ENCODE measurements around the gene POLR1H.

DNA sequence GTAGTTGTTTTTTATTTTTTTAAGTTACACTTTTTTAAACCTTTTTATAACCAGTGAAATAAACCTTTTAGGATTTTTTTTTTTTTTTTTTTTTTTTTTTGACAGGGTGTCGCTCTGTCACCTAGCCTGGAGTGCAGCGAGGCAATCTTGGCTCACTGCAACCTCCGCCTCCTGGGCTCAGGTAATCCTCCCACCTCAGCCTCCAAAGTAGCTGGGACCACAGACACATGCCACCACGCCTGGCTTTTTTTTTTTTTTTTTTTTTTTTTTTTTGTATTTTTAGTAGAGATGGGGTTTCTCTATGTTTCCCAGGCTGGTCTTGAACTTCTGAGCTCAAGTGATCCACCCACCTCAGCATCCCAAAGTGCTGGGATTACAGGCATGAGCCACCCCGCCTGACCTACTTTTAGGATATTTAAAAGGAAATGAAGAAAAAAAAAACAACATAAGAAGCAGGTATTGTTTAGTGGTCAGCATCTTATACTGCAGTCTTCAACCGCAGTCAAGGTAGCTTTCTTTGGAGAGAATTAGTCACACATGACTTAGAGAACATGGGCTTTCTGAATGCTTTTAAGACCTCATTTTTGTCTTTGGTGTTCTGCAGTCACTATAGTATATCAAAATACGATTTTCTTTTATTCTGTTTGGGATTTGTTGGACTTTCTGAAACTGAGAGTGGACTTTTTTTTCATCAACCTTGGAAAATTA is 1.6 kb downstream of the POLR1H start:
- TF ChIP-seq, protein P1, sequence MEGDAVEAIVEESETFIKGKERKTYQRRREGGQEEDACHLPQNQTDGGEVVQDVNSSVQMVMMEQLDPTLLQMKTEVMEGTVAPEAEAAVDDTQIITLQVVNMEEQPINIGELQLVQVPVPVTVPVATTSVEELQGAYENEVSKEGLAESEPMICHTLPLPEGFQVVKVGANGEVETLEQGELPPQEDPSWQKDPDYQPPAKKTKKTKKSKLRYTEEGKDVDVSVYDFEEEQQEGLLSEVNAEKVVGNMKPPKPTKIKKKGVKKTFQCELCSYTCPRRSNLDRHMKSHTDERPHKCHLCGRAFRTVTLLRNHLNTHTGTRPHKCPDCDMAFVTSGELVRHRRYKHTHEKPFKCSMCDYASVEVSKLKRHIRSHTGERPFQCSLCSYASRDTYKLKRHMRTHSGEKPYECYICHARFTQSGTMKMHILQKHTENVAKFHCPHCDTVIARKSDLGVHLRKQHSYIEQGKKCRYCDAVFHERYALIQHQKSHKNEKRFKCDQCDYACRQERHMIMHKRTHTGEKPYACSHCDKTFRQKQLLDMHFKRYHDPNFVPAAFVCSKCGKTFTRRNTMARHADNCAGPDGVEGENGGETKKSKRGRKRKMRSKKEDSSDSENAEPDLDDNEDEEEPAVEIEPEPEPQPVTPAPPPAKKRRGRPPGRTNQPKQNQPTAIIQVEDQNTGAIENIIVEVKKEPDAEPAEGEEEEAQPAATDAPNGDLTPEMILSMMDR (IDR thresholded peaks at IDR 0.05): no peak
- TF ChIP-seq POLR2A (IDR thresholded peaks at IDR 0.05): no peak

All from esophagus squamous epithelium (tissue), 4 donors.